DMS79 (cell line): ENCODE data around the gene CERS5.

Experiments used
- DNase-seq: peaks from one replicate; lab custom pipeline; 2025; lab: John Stamatoyannopoulos, UW

Gene CERS5

GRCh38 chr12:50167049-50167828 is at the start of gene CERS5:
TSS of gene CERS5 (minus strand) at chr12:50167369. CDS start at chr12:50167297, 72 bp downstream.
- peak; percentile 97 for DNase-seq

- DNase-seq, result no peak
These were observed 47.9 kb upstream of the CERS5 start for GRCh38 chr12:50215033-50215432.

- no peak for DNase-seq
These were observed 46.8 kb upstream of the CERS5 start for GRCh38 chr12:50214018-50214417.

GRCh38 chr12:50213439-50213838 is 46.3 kb upstream of the CERS5 start:
- no peak for DNase-seq

GRCh38 chr12:50212071-50212467 is 44.9 kb upstream of the CERS5 start:
- DNase-seq, result no peak

- DNase-seq, result no peak
These were observed 44.4 kb upstream of the CERS5 start for GRCh38 chr12:50211392-50212070.

GRCh38 chr12:50207424-50207823 is 40.3 kb upstream of the CERS5 start:
- no peak for DNase-seq

- DNase-seq, result no peak
These were observed 38.5 kb upstream of the CERS5 start for GRCh38 chr12:50205648-50206047.

- DNase-seq, result no peak
These were observed 36.5 kb upstream of the CERS5 start for GRCh38 chr12:50203691-50204090.

- no peak for DNase-seq
These were observed 34.9 kb upstream of the CERS5 start for GRCh38 chr12:50201987-50202521.

- DNase-seq, result no peak
These were observed 33.5 kb upstream of the CERS5 start for GRCh38 chr12:50200552-50201273.

- no peak for DNase-seq
These were observed 31.7 kb upstream of the CERS5 start for GRCh38 chr12:50198829-50199228.

GRCh38 chr12:50197297-50197727 is 30.1 kb upstream of the CERS5 start:
- peak; percentile 41 for DNase-seq

GRCh38 chr12:50196537-50196936 is 29.4 kb upstream of the CERS5 start:
- DNase-seq, result no peak

- DNase-seq, result peak; percentile 21
These were observed 28.7 kb upstream of the CERS5 start for GRCh38 chr12:50195832-50196231.

GRCh38 chr12:50192908-50193307 is 25.7 kb upstream of the CERS5 start:
- no peak for DNase-seq

- DNase-seq, result no peak
These were observed 25.1 kb upstream of the CERS5 start for GRCh38 chr12:50192236-50192635.

GRCh38 chr12:50190859-50191258 is 23.7 kb upstream of the CERS5 start:
- DNase-seq, result no peak

- DNase-seq, result no peak
These were observed 21.9 kb upstream of the CERS5 start for GRCh38 chr12:50188875-50189575.

GRCh38 chr12:50188241-50188781 is 21.1 kb upstream of the CERS5 start:
- DNase-seq, result no peak

- DNase-seq, result no peak
These were observed 20.1 kb upstream of the CERS5 start for GRCh38 chr12:50187084-50187900.
